ENCODE data around the gene EDN1.

DNA sequence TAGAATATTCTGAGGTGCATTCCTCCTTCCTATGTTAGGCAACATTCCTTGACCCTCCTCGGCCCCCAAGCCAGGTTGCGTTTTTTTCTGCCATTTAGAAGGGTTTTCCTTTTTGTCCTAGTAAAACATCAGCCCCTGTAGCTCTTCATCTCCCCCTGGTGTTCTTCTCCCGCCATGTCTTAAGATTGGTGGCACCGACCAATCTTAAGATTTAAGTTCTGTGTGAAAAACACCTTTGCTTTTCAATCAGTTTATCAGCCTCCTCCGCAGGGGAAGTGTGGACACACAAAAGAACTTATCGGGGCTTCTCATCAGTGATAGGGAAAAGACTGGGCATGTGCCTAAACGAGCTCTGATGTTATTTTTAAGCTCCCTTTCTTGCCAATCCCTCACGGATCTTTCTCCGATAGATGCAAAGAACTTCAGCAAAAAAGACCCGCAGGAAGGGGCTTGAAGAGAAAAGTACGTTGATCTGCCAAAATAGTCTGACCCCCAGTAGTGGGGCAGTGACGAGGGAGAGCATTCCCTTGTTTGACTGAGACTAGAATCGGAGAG lies 719 bp upstream of the EDN1 start:
- TF ChIP-seq, protein P1, sequence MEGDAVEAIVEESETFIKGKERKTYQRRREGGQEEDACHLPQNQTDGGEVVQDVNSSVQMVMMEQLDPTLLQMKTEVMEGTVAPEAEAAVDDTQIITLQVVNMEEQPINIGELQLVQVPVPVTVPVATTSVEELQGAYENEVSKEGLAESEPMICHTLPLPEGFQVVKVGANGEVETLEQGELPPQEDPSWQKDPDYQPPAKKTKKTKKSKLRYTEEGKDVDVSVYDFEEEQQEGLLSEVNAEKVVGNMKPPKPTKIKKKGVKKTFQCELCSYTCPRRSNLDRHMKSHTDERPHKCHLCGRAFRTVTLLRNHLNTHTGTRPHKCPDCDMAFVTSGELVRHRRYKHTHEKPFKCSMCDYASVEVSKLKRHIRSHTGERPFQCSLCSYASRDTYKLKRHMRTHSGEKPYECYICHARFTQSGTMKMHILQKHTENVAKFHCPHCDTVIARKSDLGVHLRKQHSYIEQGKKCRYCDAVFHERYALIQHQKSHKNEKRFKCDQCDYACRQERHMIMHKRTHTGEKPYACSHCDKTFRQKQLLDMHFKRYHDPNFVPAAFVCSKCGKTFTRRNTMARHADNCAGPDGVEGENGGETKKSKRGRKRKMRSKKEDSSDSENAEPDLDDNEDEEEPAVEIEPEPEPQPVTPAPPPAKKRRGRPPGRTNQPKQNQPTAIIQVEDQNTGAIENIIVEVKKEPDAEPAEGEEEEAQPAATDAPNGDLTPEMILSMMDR (IDR thresholded peaks at IDR 0.05), result peak; percentile 28 to 88 (median 76)
- TF ChIP-seq EP300 (IDR thresholded peaks at IDR 0.05) (no peak), POLR2A (IDR thresholded peaks at IDR 0.05) (no peak)

All from sigmoid colon (tissue), 4 donors.